ENCODE measurements around the gene C11orf91.
A peak's percentile ranks its signal among the peaks of the same experiment; 100 is the strongest.

C11orf91 gene

GRCh38 chr11:33694346-33695050 is 6.1 kb downstream of the C11orf91 start:
- Histone ChIP-seq H3K36me3 (replicated peaks in 1 of 2; ENCODE audit: control insufficient read depth in 2 of 2, insufficient read depth in 2 of 2, low read length in 2 of 2) (no peaks in the 10 kb centered on the region), H3K9me3 (replicated peaks in 1 of 2; ENCODE audit: control insufficient read depth in 2 of 2, insufficient read depth in 1 of 2, low read depth in 1 of 2, low read length in 2 of 2) (peaks cover 0 to 1% of the 10 kb centered on the region in 2 donors), H3K23ac (ENCODE audit: low read depth, low read length, poor library complexity) (no peak overlapping the region), H2AFZ (ENCODE audit: low read length) (peak overlapping the region; percentile 74), H3K4me2 (ENCODE audit: insufficient read depth, low read length, poor library complexity, severe bottlenecking) (no peak overlapping the region), H3K9ac (ENCODE audit: low read depth, low read length, poor library complexity) (no peak overlapping the region), H3K27ac (replicated peaks; ENCODE audit: low read length) (no peak overlapping the region), H3K18ac (ENCODE audit: low read length) (no peak overlapping the region), H3K4me3 (ENCODE audit: low read length in 2 of 2) (no peak overlapping the region), H3K4me1 (ENCODE audit: control insufficient read depth in 2 of 2, insufficient read depth in 1 of 2, low read depth in 1 of 2, low read length in 2 of 2) (peaks cover 19 to 22% of the 10 kb centered on the region in 2 donors), H2BK12ac (ENCODE audit: low read length) (no peak overlapping the region), H2BK15ac (ENCODE audit: low read length) (no peak overlapping the region), H3K4ac (ENCODE audit: low read length) (peak overlapping the region; percentile 8), H2BK120ac (ENCODE audit: low read depth, low read length) (no peak overlapping the region), H4K8ac (ENCODE audit: low read depth, low read length) (no peak overlapping the region), H2BK5ac (ENCODE audit: low read length) (no peak overlapping the region), H3K27me3 (ENCODE audit: control insufficient read depth in 3 of 3, insufficient read depth in 3 of 3, low read depth in 1 of 3, low read length in 3 of 3) (no peaks in the 10 kb centered on the region), H3K79me1 (ENCODE audit: low read depth, low read length) (no peaks in the 10 kb centered on the region), H4K91ac (ENCODE audit: low read depth, low read length, poor library complexity) (no peak overlapping the region), H2AK5ac (ENCODE audit: low read depth, low read length) (peak overlapping the region; percentile 76), H3K14ac (ENCODE audit: low read length) (no peak overlapping the region)
- DNase-seq (ENCODE audit: low spot score): no peak
- WGBS, 2 donors (ENCODE audit: extremely low coverage in 2 of 2, insufficient read length in 2 of 2, insufficient replicate concordance in 1 of 2): no CpG with 5 or more reads among the region's 4 CpGs

- Histone ChIP-seq H3K79me1 (ENCODE audit: low read depth, low read length) (no peaks in the 10 kb centered on the region), H2BK15ac (ENCODE audit: low read length) (no peak overlapping the region), H4K91ac (ENCODE audit: low read depth, low read length, poor library complexity) (no peak overlapping the region), H2BK120ac (ENCODE audit: low read depth, low read length) (no peak overlapping the region), H3K27ac (replicated peaks; ENCODE audit: low read length) (no peak overlapping the region), H3K36me3 (replicated peaks in 1 of 2; ENCODE audit: control insufficient read depth in 2 of 2, insufficient read depth in 2 of 2, low read length in 2 of 2) (no peaks in the 10 kb centered on the region), H2BK12ac (ENCODE audit: low read length) (no peak overlapping the region), H3K23ac (ENCODE audit: low read depth, low read length, poor library complexity) (no peak overlapping the region), H3K18ac (ENCODE audit: low read length) (peak overlapping the region; percentile 8), H3K9me3 (replicated peaks in 1 of 2; ENCODE audit: control insufficient read depth in 2 of 2, insufficient read depth in 1 of 2, low read depth in 1 of 2, low read length in 2 of 2) (no peaks in the 10 kb centered on the region), H2BK5ac (ENCODE audit: low read length) (no peak overlapping the region), H3K4me2 (ENCODE audit: insufficient read depth, low read length, poor library complexity, severe bottlenecking) (peak overlapping the region; percentile 19), H2AFZ (ENCODE audit: low read length) (no peak overlapping the region), H3K9ac (ENCODE audit: low read depth, low read length, poor library complexity) (no peak overlapping the region), H4K8ac (ENCODE audit: low read depth, low read length) (no peak overlapping the region), H2AK5ac (ENCODE audit: low read depth, low read length) (no peak overlapping the region), H3K27me3 (ENCODE audit: control insufficient read depth in 3 of 3, insufficient read depth in 3 of 3, low read depth in 1 of 3, low read length in 3 of 3) (no peaks in the 10 kb centered on the region), H3K4me1 (ENCODE audit: control insufficient read depth in 2 of 2, insufficient read depth in 1 of 2, low read depth in 1 of 2, low read length in 2 of 2) (peaks cover 19 to 22% of the 10 kb centered on the region in 2 donors), H3K4ac (ENCODE audit: low read length) (no peak overlapping the region), H3K14ac (ENCODE audit: low read length) (no peak overlapping the region), H3K4me3 (ENCODE audit: low read length in 2 of 2) (no peak overlapping the region)
- DNase-seq (ENCODE audit: low spot score): no peak
- no CpG with 5 or more reads among the region's 5 CpGs for WGBS, 2 donors (ENCODE audit: extremely low coverage in 2 of 2, insufficient read length in 2 of 2, insufficient replicate concordance in 1 of 2)
Measured at GRCh38 chr11:33692541-33692940, 8.1 kb downstream of the C11orf91 start.

GRCh38 chr11:33692013-33692504 is 8.6 kb downstream of the C11orf91 start:
- Histone ChIP-seq H3K4ac (ENCODE audit: low read length) (no peak overlapping the region), H3K14ac (ENCODE audit: low read length) (no peak overlapping the region), H4K8ac (ENCODE audit: low read depth, low read length) (no peak overlapping the region), H3K4me1 (ENCODE audit: control insufficient read depth in 2 of 2, insufficient read depth in 1 of 2, low read depth in 1 of 2, low read length in 2 of 2) (peaks cover 19 to 22% of the 10 kb centered on the region in 2 donors), H3K9me3 (replicated peaks in 1 of 2; ENCODE audit: control insufficient read depth in 2 of 2, insufficient read depth in 1 of 2, low read depth in 1 of 2, low read length in 2 of 2) (peaks cover 0 to 3% of the 10 kb centered on the region in 2 donors), H3K27ac (replicated peaks; ENCODE audit: low read length) (no peak overlapping the region), H2BK12ac (ENCODE audit: low read length) (no peak overlapping the region), H2BK120ac (ENCODE audit: low read depth, low read length) (no peak overlapping the region), H2AK5ac (ENCODE audit: low read depth, low read length) (no peak overlapping the region), H3K23ac (ENCODE audit: low read depth, low read length, poor library complexity) (no peak overlapping the region), H2BK15ac (ENCODE audit: low read length) (no peak overlapping the region), H3K4me3 (ENCODE audit: low read length in 2 of 2) (no peak overlapping the region), H4K91ac (ENCODE audit: low read depth, low read length, poor library complexity) (no peak overlapping the region), H3K36me3 (replicated peaks in 1 of 2; ENCODE audit: control insufficient read depth in 2 of 2, insufficient read depth in 2 of 2, low read length in 2 of 2) (no peaks in the 10 kb centered on the region), H2AFZ (ENCODE audit: low read length) (peak overlapping the region; percentile 77), H3K79me1 (ENCODE audit: low read depth, low read length) (no peaks in the 10 kb centered on the region), H3K9ac (ENCODE audit: low read depth, low read length, poor library complexity) (no peak overlapping the region), H2BK5ac (ENCODE audit: low read length) (no peak overlapping the region), H3K4me2 (ENCODE audit: insufficient read depth, low read length, poor library complexity, severe bottlenecking) (no peak overlapping the region), H3K18ac (ENCODE audit: low read length) (no peak overlapping the region), H3K27me3 (ENCODE audit: control insufficient read depth in 3 of 3, insufficient read depth in 3 of 3, low read depth in 1 of 3, low read length in 3 of 3) (no peaks in the 10 kb centered on the region)
- WGBS, 2 donors (ENCODE audit: extremely low coverage in 2 of 2, insufficient read length in 2 of 2, insufficient replicate concordance in 1 of 2): no CpG with 5 or more reads among the region's 9 CpGs
- no peak for DNase-seq (ENCODE audit: low spot score)

- Histone ChIP-seq H3K27ac (replicated peaks; ENCODE audit: low read length) (no peak overlapping the region), H3K4me3 (ENCODE audit: low read length in 2 of 2) (no peak overlapping the region), H3K14ac (ENCODE audit: low read length) (no peak overlapping the region), H3K9ac (ENCODE audit: low read depth, low read length, poor library complexity) (no peak overlapping the region), H2BK15ac (ENCODE audit: low read length) (no peak overlapping the region), H4K91ac (ENCODE audit: low read depth, low read length, poor library complexity) (no peak overlapping the region), H4K8ac (ENCODE audit: low read depth, low read length) (no peak overlapping the region), H2AFZ (ENCODE audit: low read length) (peak overlapping the region; percentile 77), H2BK5ac (ENCODE audit: low read length) (no peak overlapping the region), H3K4me2 (ENCODE audit: insufficient read depth, low read length, poor library complexity, severe bottlenecking) (no peak overlapping the region), H2BK12ac (ENCODE audit: low read length) (no peak overlapping the region), H3K9me3 (replicated peaks in 1 of 2; ENCODE audit: control insufficient read depth in 2 of 2, insufficient read depth in 1 of 2, low read depth in 1 of 2, low read length in 2 of 2) (peaks cover 0 to 3% of the 10 kb centered on the region in 2 donors), H3K23ac (ENCODE audit: low read depth, low read length, poor library complexity) (no peak overlapping the region), H2AK5ac (ENCODE audit: low read depth, low read length) (no peak overlapping the region), H3K4ac (ENCODE audit: low read length) (no peak overlapping the region), H2BK120ac (ENCODE audit: low read depth, low read length) (no peak overlapping the region), H3K27me3 (ENCODE audit: control insufficient read depth in 3 of 3, insufficient read depth in 3 of 3, low read depth in 1 of 3, low read length in 3 of 3) (no peaks in the 10 kb centered on the region), H3K18ac (ENCODE audit: low read length) (peak overlapping the region; percentile 23), H3K79me1 (ENCODE audit: low read depth, low read length) (no peaks in the 10 kb centered on the region), H3K4me1 (ENCODE audit: control insufficient read depth in 2 of 2, insufficient read depth in 1 of 2, low read depth in 1 of 2, low read length in 2 of 2) (peaks cover 19 to 22% of the 10 kb centered on the region in 2 donors), H3K36me3 (replicated peaks in 1 of 2; ENCODE audit: control insufficient read depth in 2 of 2, insufficient read depth in 2 of 2, low read length in 2 of 2) (no peaks in the 10 kb centered on the region)
- WGBS, 2 donors (ENCODE audit: extremely low coverage in 2 of 2, insufficient read length in 2 of 2, insufficient replicate concordance in 1 of 2): no CpG with 5 or more reads among the region's 6 CpGs
- DNase-seq (ENCODE audit: low spot score): no peak
Measured at GRCh38 chr11:33691066-33691864, 9.4 kb downstream of the C11orf91 start.
